Suppressor macrophage treated with lipopolysaccharide for 4 hours (primary cell): ENCODE measurements around the gene CST9.
A peak's percentile ranks its signal among the peaks of the same experiment; 100 is the strongest.
"Not testable (repeated sequence)": the region's sequence is repeated elsewhere in the genome, so short reads cannot be mapped to it uniquely, and the experiment has no call there.

ENCODE experiments used
- DNase-seq: peaks from one replicate; pipeline ENCODE4 v3.0.0-alpha.2; 2020

CST9 gene

DNA sequence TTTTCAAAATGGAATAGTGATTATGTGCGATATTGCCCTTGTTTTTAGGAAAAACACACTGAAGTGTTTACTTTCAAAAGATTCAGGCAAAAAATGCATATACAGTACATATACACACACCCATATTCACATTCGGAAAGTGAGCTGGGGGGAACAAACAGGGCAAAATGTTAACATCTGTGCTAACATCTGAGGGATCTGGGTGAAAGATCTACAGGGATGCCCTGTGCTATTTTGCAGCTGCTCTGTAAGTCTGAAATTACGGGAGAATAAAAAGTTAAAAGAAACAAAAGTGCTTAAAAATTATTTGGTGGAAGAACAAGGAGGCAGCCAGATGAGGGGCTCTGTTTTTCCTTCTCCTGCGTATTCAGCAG is 31.2 kb upstream of the CST9 start:
- DNase-seq = no peak

- DNase-seq = no peak
Measured at GRCh38 chr20:23636182-23636907, 30.6 kb upstream of the CST9 start.

DNA sequence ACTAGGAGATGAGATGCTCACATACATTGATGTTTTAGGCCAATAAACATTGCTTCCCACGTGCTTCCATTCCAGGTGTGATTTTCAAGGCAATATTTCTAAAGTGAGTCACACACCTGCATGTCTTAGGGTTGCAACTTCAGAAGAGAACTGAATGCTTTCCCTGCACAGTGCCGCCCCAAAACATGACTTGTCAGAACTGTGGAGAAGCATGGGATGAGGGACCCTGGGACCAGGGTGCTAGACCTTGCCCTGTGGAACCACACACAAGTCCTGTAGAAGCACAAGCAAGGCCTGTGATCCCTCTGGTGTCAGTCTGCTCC is 30.0 kb upstream of the CST9 start:
- not testable (repeated sequence) for DNase-seq

DNA sequence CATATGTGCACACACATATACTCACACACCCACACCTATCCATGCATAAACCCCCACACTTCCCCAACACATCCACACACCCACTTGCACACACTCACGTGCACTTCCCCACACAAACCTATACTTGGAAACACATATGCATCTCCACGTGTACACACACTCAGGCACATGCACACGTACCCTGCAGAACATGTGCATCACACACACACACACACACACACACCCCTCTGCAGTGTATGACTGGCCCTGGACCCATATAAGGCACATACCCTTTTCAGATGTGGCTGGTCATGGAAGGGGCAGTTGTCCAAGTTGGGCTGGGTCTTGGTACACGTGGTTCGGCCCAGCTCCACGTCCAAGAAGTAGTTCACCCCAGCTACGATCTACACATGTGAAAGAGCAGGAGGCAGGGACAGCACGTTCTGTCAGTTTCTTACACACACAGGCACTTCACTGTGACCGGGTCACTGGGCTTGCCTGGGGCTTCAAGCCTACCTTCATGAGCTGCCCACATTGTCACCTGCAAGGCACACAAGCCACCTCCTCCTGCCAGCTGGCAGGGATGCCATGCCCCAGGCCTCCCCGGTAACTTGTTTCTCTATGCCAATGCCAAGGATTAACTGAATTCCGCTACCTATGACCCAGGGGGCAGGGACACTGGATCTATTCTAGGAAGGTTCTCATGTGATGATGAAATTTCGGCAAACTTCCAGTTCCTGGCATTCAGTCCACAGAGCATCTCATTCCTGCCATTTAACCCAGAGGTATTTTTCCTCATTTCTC is 29.5 kb upstream of the CST9 start:
- no peak for DNase-seq

DNA sequence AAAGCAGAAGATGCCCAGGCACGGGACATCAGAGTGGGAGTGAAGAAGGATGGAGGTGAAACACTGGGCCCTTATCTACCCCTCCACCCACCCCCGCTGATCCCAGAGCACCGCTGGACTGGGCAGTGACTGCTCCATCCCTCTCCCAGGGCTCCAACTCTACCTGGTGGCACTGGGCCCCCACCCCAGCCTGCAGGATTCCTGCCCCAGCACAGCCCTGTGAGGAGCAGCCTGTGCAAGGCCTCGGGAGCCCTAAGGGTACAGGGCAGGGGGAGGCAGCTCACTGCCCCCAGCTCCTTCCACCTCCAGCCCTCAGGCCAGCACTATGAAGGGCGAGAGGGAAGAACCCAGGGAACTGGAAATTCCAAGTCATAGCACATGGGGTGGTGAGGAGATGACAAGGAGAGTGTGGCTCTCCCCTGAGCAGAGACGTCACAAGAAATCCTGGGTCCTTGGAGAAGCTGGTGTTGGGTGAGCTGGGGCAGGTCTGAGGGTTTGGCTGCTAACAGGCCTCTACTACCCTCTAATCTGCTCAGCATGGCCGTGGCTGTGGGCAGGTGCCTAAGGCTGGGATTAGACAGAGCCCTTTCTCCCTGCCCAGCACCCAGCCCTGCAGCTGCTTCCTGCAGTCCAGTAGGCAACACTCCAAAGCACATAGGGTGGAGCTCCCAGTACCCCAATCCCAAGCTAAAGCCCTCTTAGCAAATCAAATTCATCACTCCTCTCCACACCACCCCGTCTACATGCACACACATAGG is 28.5 kb upstream of the CST9 start:
- no peak for DNase-seq

- DNase-seq = no peak
Measured at GRCh38 chr20:23632711-23633573, 27.2 kb upstream of the CST9 start.

DNA sequence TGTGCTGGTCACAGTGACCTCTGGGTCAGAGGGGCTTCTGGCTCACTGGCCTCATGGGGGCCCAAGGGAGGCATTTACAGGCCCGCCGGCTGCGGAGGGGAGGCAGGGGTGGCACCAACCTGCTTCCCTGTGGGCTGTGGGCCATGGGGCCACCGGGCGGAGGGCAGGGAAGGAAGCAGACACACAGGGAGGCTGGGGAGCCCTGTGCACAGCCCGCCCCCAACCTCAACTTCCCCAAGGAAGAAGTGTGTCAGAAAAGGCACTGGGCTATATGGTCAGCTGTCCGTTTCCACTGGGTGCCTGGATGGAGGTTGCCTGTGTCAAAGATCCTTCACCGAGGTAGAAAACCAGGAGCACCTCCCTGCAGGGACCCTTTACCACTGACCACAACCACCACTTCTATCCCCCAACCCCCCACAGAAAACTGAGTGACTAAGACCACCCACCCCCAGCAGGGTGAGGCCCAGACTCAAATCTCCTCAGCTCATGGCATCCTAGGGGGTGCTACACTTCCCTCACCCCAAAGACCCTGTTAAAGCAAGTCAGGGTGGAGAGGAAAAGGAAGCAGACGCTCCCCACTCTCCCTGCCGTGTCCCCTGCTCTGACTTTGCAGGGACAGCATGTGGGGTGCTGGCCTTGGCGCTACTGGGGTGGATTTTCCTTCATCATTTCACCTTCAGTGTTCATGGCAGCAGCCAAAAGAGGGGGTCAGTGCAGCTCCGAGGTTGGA is 26.4 kb upstream of the CST9 start:
- no peak for DNase-seq

DNA sequence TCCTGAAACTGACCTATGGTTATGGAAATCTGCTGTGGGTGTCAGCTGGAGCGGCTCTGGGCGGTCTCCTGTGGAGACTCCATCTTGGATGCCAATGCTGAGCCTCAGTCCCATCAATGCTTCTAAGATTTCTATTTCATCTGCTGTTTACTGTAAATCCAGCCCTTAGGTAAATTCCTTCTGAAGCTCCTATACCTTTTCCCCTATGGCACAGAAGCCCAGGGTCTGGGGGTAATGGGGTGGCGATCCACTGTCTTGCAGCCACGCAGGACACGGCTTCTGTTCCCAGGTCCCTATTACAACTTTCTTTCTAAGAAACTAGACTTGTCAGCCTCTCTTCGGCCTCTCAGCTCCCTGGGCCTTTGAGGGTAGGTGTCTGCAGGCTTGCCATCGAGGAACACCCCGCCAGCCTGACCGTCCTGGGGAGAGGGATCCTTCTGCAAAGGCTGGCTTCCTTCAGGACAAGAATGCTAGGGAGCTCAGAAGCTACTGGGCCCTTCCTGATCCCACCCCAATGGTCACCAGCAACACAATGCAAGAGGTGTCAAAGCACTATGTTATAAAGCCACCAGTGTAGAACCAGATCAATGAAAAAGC is 25.6 kb upstream of the CST9 start:
- DNase-seq = no peak

- DNase-seq = no peak
Measured at GRCh38 chr20:23630392-23630849, 24.7 kb upstream of the CST9 start.

GRCh38 chr20:23629542-23630391 is 24.1 kb upstream of the CST9 start:
- no peak for DNase-seq

DNA sequence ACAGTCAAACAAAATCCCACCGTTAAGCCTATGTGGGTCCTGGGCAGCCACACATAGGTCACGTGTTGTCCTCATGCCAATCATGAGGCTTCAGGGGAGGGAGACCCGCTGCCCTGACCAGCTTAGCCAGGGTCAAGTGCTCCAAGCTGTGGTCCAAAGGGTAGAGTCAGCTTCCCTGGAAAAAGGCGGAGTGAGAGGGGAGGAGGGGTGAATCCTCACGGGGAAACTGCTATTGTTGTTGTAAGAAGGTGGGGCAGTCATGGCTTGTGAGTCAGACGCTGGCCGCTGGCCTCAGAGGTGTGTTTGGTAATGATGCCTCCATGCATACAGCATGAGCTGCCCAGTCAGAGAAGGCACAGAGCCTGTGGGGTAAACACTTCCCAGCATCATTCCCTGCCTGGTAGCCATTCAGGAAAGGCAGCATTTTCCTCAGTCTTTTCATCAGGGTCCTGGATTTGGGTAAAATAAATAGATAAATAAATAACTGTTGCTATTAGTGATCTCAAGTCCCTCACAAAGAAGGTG is 23.4 kb upstream of the CST9 start:
- DNase-seq = peak; percentile 36

DNA sequence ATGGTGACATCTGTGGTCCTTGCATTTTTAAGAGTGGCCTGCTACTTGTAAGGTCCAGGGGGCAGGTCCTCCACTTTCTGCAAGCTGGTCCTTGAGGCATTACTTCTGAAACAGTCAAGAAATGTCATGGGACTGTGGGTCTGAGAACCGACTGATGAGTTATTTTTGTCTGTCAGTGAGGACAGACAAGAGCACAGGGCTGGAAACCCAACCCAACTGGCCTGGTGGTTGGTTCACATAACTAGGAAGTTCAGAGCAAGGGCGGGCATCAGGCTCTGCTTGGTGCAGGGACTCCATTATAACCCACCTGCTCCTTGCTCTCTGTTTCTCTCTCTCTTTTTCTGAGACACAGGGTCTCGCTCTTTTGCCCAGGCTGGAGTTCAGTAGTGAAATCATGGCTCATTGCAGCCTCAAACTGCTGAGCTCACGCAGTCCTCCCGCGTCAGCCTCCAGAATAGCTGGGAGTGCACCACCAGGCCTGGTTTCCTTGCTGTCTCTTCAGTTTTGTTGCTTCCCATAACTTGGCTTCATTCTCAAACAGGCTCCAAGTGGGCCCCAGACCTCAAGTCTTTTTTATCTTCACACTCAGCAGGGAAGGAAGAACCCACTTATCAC is 22.8 kb upstream of the CST9 start:
- DNase-seq = no peak

GRCh38 chr20:23627501-23627900 is 21.8 kb upstream of the CST9 start:
- DNase-seq = no peak

GRCh38 chr20:23626040-23626620 is 20.4 kb upstream of the CST9 start:
- peak; percentile 46 for DNase-seq

GRCh38 chr20:23625236-23625964 is 19.7 kb upstream of the CST9 start:
- DNase-seq = no peak

GRCh38 chr20:23624324-23624691 is 18.6 kb upstream of the CST9 start:
- DNase-seq = no peak

DNA sequence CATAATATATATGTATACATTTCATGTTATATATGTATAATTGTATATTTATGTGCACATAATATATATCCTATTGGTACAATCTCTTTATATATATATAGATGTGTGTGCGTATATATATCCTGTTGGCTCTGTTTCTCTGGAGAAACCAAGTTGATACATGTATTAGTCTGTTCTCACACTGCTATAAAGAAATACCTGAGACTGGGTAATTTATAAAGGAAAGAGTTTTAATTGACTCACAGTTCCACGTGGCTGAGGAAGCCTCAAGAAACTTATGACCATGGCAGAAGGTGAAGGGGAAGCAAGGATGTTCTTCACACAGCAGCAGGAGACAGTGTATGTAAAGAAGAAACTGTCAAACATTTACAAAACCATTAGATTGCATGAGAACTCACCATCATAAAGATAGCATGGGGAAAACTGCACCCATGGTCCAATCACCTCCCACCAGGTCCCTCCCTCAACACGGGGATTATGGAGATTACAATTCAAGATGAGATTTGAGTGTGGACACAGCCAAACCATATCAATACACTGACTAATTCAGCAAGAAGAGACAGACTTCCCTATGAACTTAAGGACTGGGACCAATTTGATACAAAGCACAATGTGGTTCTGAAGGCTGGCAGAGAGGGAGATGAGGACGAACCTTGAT is 18.1 kb upstream of the CST9 start:
- no peak for DNase-seq

GRCh38 chr20:23622839-23623343 is 17.2 kb upstream of the CST9 start:
- DNase-seq = peak; percentile 77
